Stimulated activated CD8-positive, alpha-beta memory T cell treated with anti-CD3 and anti-CD28 coated beads, Interleukin-15, amount 100 ng/mL, for 4 hours (primary cell): Measurements from ENCODE around the gene DUXA.

Source experiments
- DNase-seq, 2 donors: peaks; one replicate each; pipeline ENCODE4 v3.0.0-alpha.2; 2020; ENCODE audit warnings: low read depth in 2 of 2

Gene DUXA

GRCh38 chr19:57105976-57106721, 61.1 kb downstream of the DUXA start:
- no peak for DNase-seq
